Loucy (cell line): Measurements from ENCODE around the gene ATP8A2.

Experiments
- CTCF ChIP-seq: fragments of 200-600 bp; sonication (generic); conservative IDR thresholded peaks from 2 replicates; pipeline ENCODE4 v1.5.1; 2014; ENCODE audit warnings: mild to moderate bottlenecking, antibody characterized with exemption, low read length
- EZH2phosphoT487 ChIP-seq: fragments of 200-600 bp; IDR thresholded peaks from 2 replicates; pipeline ENCODE4 v1.6.1; 2018; ENCODE audit warnings: antibody characterized with exemption, mild to moderate bottlenecking, moderate library complexity, borderline replicate concordance

DNA sequence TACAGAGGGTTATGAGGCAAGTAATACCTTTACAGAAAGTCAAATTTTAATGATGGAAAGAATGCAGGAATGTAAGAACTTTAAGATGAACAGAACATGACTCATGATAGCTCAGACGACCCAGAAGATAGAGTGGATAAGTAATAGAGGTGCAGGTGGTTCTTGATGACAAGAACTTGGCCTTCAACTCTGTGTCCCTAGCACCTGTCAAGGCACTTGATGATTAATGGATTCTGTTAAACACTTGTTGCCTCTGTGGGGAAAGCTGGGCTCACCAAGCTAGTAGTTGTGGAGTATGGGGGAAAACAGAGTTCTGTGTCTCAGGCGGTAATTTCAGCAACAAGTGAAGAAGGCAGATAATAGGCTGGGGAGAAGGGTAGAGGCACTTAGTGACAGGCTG, 306.2 kb downstream of the ATP8A2 start:
- TF ChIP-seq CTCF (no peak), EZH2phosphoT487 (no peak)
